SU-DHL-6 (cell line): ENCODE measurements around the gene TCAF1.
"Not testable (repeated sequence)": the region's sequence is repeated elsewhere in the genome, so short reads cannot be mapped to it uniquely, and the experiment has no call there.

Experiments used
- H2AFZ ChIP-seq: fragments of 200-600 bp; sonication (generic); 2 replicates; pipeline ENCODE4 v1.6.1; 2014; ENCODE audit warnings: low read depth, mild to moderate bottlenecking, moderate library complexity, mixed read lengths, antibody characterized with exemption, low read length; ENCODE audit not compliant: severe bottlenecking
- H3F3A ChIP-seq: fragments of 200-600 bp; shearing (Covaris generic); 2 replicates; pipeline ENCODE4 v1.6.0; 2016; ENCODE audit warnings: antibody characterized with exemption, mild to moderate bottlenecking; ENCODE audit not compliant: insufficient read depth
- H3K27ac ChIP-seq: fragments of 200-600 bp; sonication (generic); 2 replicates; pipeline ENCODE4 v1.5.1; 2016; ENCODE audit warnings: low read depth, mild to moderate bottlenecking, low read length, moderate library complexity, mixed read lengths
- H3K27me3 ChIP-seq: fragments of 200-600 bp; sonication (generic), shearing (Covaris generic); 2 replicates; pipeline ENCODE4 v1.6.0; 2014; ENCODE audit warnings: mild to moderate bottlenecking, low read length
- H3K36me3 ChIP-seq: fragments of 200-600 bp; sonication (generic); 2 replicates; pipeline ENCODE4 v1.6.1; 2014; ENCODE audit warnings: mild to moderate bottlenecking, low read length, mixed read lengths
- H3K4me2 ChIP-seq: fragments of 300-600, 200-600 bp; shearing (Covaris generic), sonication (generic); 2 replicates; pipeline ENCODE4 v1.6.0; 2014; ENCODE audit warnings: low read length, low read depth, mild to moderate bottlenecking; ENCODE audit not compliant: poor library complexity, severe bottlenecking
- H3K4me3 ChIP-seq: fragments of 200-600 bp; sonication (generic); 2 replicates; pipeline ENCODE4 v1.5.1; 2014; ENCODE audit warnings: antibody characterized with exemption, low read length, mild to moderate bottlenecking, mixed read lengths; ENCODE audit not compliant: insufficient read depth, poor library complexity, severe bottlenecking
- H3K79me2 ChIP-seq: fragments of 200-600 bp; sonication (generic); 2 replicates; pipeline ENCODE4 v1.6.1; 2014; ENCODE audit warnings: mild to moderate bottlenecking, low read length, moderate library complexity; ENCODE audit not compliant: insufficient read depth
- H3K9ac ChIP-seq: fragments of 200-600 bp; sonication (generic); 2 replicates; pipeline ENCODE4 v1.7.0; 2014; ENCODE audit warnings: mild to moderate bottlenecking, low read length
- H3K9me2 ChIP-seq: fragments of 200-600 bp; sonication (generic); replicated peaks from 2 replicates; pipeline ENCODE4 v1.6.1; 2014; ENCODE audit warnings: low read length; ENCODE audit not compliant: insufficient read depth
- H3K9me3 ChIP-seq: fragments of 200-600 bp; sonication (generic); 2 replicates; pipeline ENCODE4 v1.6.1; 2014; ENCODE audit warnings: low read length, mixed read lengths; ENCODE audit not compliant: insufficient read depth
- H4K20me1 ChIP-seq: fragments of 200-600 bp; sonication (generic); 2 replicates; pipeline ENCODE4 v1.6.1; 2014; ENCODE audit warnings: low read depth, mild to moderate bottlenecking, antibody characterized with exemption, low read length, moderate library complexity, mixed read lengths

TCAF1 gene

DNA sequence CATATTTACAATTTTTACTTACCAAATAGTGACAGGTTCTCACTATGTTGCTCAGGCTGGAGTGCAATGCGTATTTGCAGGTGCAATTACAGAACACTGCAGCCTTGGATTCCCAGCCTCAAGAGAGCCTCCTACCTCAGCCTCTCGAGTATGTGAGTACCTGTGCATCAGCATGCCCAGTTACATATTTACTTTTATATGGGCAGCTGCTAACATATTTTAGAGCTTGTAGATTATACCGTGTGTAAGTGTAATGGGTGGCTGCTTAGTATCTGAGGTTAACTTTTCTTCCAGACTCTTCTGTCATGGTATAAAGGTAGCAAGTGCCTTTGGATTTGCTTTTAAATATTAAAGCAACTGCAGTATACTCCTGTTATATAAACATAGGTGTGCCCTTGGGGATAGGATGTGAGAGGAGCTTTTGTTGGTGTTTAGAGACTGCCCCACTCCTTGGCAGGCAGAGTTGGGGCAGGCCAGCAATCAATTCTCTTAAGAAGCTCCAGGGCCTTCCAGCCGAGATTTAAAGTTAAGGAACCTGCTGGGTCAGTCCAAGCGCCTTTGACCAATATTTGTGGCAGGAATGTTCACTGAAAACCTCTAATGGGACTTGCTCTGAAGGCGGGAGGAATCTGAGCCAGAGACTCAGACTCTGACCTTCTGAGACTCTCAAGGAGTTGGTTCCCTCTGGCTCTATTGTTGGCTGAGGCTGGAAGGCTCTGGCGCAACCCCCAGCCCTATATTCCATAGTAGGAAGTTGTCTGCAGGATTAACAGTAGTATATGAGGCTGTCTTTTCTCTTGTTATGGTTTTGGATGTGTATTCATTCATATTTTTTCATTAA, 77.5 kb downstream of the TCAF1 start:
- H4K20me1 ChIP-seq, H3F3A ChIP-seq, H3K9ac ChIP-seq, H2AFZ ChIP-seq, H3K36me3 ChIP-seq, H3K27me3 ChIP-seq, H3K9me2 ChIP-seq, H3K79me2 ChIP-seq, H3K9me3 ChIP-seq, H3K4me3 ChIP-seq, H3K4me2 ChIP-seq, H3K27ac ChIP-seq: not testable (repeated sequence)

DNA sequence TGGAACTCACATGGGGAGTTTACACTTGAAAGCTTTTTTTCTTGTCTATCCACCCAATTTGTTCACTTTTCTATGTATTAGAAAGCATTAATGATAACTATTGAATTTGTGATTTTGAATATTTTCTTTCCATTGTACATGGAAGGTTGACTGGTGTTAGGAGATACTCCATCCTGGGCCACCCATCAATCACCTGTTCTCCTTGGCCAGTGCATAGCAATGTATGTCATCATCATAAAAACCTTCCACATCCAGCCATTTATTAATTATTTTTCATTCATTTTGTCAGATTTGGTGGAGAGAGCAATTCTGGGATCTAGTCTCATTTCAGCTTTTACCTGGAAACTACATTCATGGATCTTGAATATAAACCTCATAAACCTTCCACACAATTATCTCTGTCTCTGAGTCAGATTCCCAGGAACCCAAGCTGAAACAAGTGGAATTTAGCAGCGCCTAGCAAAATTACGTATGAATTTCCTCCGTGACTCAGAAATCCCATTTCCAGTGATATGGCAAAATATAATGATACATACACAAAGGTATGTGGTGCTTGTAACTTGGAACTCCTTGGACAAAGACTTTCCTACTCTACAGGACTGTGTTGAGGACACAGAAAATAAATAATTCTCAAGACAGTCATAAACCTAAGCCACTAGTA, 78.2 kb downstream of the TCAF1 start:
- H3K9ac ChIP-seq, H3K9me2 ChIP-seq, H3K4me3 ChIP-seq, H3K27me3 ChIP-seq, H4K20me1 ChIP-seq, H3K27ac ChIP-seq, H3K9me3 ChIP-seq, H3K36me3 ChIP-seq, H3F3A ChIP-seq, H2AFZ ChIP-seq, H3K4me2 ChIP-seq, H3K79me2 ChIP-seq: not testable (repeated sequence)

- not testable (repeated sequence) for H4K20me1 ChIP-seq, H3K27ac ChIP-seq, H3K9me3 ChIP-seq, H3K36me3 ChIP-seq, H3F3A ChIP-seq, H3K4me3 ChIP-seq, H3K4me2 ChIP-seq, H3K79me2 ChIP-seq, H2AFZ ChIP-seq, H3K9me2 ChIP-seq, H3K27me3 ChIP-seq, H3K9ac ChIP-seq
These were observed 80.3 kb downstream of the TCAF1 start for GRCh38 chr7:143821392-143822277.

- H3K27ac ChIP-seq, H3K9me3 ChIP-seq: not testable (repeated sequence)
These were observed 84.1 kb downstream of the TCAF1 start for GRCh38 chr7:143817873-143818272.

GRCh38 chr7:143816471-143817133, 85.4 kb downstream of the TCAF1 start:
- H3K27ac ChIP-seq, H3K4me3 ChIP-seq, H3K79me2 ChIP-seq, H3F3A ChIP-seq, H3K9me2 ChIP-seq, H3K9ac ChIP-seq, H3K9me3 ChIP-seq, H3K27me3 ChIP-seq, H3K4me2 ChIP-seq, H4K20me1 ChIP-seq, H3K36me3 ChIP-seq, H2AFZ ChIP-seq: not testable (repeated sequence)

More at GRCh38 chr7:143817873-143818272, 84.1 kb downstream of the TCAF1 start:
- H3F3A ChIP-seq, H3K9ac ChIP-seq, H3K27me3 ChIP-seq, H3K36me3 ChIP-seq, H3K79me2 ChIP-seq, H3K4me3 ChIP-seq, H3K9me2 ChIP-seq, H4K20me1 ChIP-seq, H2AFZ ChIP-seq, H3K4me2 ChIP-seq: not testable (repeated sequence)

GRCh38 chr7:143810639-143811038, 91.3 kb downstream of the TCAF1 start:
- not testable (repeated sequence) for H4K20me1 ChIP-seq, H2AFZ ChIP-seq, H3K4me2 ChIP-seq, H3F3A ChIP-seq, H3K36me3 ChIP-seq, H3K79me2 ChIP-seq, H3K9me2 ChIP-seq, H3K27ac ChIP-seq, H3K4me3 ChIP-seq, H3K9me3 ChIP-seq, H3K9ac ChIP-seq, H3K27me3 ChIP-seq

GRCh38 chr7:143806664-143807071, 95.3 kb downstream of the TCAF1 start:
- not testable (repeated sequence) for H3K9ac ChIP-seq, H3K27me3 ChIP-seq, H3K36me3 ChIP-seq, H2AFZ ChIP-seq, H3K9me2 ChIP-seq, H3K4me3 ChIP-seq, H3K27ac ChIP-seq, H3K79me2 ChIP-seq, H3K4me2 ChIP-seq, H3K9me3 ChIP-seq, H3F3A ChIP-seq, H4K20me1 ChIP-seq
